T-helper 2 cell treated with Interferon-gamma antibody and Interleukin-4, amounts not matched to agents 100 ng/mL and 5 ng/mL, for 36 hours (primary cell): ENCODE results near the gene PSTK. TPM values are rescaled to one million over a fixed set of nuclear protein-coding genes. Genes with fewer than 3 reads are reported as not detected.

Experiments used
- intact Hi-C: fragments of 100-400 bp; cut with micrococcal nuclease; formaldehyde crosslinking; loops from one replicate; pipeline ENCODE4 v1.15.1; 2023
- total RNA-seq: library from RNA; stranded (reverse); gene quantifications from 2 replicates; pipeline ENCODE4 v1.2.3, GENCODE V29; 2022

PSTK gene
- total RNA-seq, 1 donor from 2014 or later = 3.2 TPM

DNA sequence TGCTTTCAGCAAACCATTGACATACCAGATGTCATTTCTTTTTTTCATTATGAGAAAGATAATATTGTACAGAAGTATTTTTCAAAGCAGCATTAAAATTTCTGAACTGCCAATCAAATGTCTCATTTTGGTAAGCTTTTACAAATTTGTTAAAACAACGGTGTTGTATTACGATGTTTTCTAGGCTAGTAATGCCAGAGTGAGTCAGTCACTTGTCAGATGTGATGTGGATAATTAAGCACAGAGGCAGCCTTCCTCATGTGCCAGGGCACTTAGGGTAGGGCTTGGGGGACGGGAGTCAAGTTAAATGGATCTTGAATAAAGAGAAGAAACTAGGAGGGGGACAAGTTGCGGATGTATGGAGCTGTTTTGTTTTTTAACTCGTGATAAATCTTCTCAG lies 10.1 kb downstream of the PSTK start:
- intact Hi-C loops = no loop called here

DNA sequence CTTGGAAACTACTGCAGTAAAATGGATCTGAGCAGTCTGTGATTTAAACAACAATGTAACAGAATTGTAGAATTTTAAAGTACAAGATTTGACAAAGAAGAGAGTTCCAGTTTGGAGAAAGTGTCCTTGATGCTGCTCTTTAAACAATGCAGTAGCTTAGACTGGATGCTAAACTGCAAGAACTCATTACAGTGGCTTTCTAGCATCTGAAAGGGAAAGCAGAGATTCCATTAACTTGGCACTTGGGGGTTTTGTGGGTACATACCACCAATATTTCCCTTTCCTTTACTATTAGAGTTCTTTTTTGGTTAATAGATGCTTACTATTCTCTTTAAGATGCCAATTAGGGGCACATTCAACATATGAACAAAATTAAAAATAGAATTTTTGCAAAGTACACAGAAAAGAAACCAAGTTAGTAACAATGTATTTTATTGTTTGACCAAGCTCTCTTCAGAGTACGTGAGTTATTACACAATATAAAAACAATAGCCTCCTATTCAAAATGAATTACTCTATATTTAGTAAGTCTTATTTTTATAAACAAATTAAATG lies 11.9 kb downstream of the PSTK start:
- intact Hi-C loops = no loop called here

DNA sequence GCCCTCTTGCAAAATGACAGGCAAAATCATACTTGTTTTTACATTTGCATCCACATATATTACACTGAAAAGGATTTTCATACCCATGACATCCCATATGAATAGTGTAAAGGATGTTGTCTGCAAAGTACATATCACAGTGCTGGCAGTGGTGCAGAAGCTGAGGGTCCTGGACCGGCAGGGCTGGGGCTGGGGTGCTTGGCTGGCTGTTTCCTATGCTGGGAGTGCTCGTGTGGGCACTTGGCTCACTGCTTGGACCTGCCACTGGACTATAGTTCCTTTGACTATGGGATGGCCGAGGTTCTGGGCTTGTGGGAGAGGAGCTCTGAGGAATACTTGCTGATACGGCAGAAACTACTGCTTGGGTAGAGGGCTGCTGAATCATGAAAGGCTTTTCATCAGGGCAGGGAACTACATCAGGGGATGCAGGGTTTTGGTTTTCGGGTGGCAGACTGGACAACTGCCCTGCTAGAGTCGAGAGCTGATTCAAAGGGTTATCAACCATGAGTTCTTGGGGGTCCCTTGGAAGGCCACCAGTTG lies 13.7 kb downstream of the PSTK start:
- intact Hi-C loops = no loop called here

DNA sequence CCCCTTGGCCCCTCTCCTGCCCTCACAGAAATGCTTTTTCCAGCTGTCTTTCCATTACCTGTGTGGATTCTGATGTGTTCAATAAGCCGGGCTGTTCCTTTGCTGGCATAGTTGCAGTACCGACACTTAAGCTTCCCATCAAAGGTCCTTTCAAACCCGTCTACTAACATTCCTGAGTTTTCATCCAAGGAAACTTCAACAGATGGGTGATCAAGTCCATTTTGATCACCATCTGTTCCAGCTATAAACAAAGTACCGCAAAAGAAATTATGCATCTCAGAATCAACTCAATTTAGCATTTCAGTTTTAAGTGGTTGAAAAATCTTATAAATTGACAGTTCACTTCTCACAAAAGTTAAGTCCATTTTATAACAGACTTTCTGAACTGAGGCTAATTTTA lies 15.7 kb downstream of the PSTK start:
- intact Hi-C loops = no loop called here

DNA sequence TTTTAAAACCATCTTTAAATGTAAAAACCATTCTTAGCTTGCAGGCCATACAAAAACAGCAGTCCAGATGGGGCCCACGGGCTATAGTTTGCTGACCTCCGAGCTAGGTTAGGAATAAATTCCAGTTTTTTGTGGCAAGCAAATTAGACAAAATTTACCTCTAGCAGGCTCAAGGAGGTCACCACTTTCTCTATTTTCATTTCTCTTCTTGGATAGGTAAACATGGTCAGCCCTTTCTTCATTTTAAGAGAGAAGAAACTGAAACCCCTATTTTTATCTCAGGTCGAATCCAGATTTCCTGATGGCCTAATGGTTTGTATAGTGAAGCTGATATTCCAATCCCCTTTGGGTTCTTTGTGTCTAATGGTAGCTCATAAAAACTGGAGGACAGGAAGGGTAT lies 17.7 kb downstream of the PSTK start:
- intact Hi-C loops = no loop called here

DNA sequence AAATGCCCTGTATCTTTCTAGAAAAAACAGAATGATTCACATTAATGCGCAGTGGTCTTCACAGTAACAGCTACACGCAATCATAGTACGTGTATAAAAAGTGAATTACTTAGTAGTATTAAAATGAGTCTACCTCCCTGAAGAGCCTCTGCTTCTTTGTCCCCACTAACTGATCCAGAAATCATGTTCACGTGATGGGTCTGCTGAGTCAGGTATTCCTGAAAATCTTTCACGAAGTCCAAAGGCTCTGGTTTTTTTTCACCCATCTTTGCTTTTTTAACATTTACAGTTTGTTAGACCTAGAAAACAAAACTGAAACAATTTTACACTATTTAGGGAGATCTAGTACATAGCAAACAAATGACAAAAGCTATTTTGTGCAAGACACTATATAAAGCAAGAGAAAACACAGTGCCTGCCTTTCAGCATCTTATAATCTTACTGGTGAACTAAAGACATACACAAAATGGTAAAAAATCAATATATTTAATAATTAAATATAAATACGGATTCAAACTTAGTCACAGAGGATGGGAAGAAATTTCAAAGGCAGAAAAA lies 18.2 kb downstream of the PSTK start:
- intact Hi-C loops = no loop called here

DNA sequence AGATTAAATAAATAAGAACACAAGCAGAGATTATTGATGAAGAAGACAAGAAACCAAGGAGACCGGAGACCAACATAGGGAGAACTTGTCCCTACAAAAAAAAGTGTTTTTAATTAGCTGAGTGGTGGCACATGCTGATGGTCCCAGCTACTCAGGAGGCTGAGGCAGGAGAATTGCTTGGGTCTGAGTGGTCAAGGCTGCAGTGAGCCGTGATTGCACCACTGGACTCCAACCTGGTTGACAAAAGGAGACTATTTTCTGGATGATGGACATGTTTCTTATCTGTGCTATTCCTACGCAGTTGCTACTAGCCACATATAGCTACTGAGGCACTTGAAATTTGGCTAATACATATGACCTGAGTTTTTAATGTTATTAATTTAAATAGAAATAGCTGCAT lies 18.7 kb downstream of the PSTK start:
- intact Hi-C loops = no loop called here

DNA sequence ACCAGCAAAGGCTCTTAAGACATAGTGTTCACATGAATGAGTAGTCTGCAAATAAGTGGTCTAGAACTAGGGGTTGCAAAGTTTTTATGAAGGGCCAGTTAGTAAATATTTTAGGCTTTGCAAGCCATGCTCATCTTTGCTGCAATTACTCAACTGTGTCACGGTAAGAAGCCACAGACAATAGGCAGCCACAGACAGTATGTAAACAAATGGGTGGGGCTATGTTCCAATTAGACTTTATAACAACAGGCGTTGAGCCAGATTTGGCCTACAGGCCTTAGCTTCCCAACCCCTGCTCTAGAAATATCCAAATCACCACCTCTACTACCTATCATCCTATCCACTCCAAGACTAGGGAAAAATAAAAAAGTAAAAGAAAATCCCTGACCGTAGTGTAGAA lies 19.1 kb downstream of the PSTK start:
- intact Hi-C loops = no loop called here

DNA sequence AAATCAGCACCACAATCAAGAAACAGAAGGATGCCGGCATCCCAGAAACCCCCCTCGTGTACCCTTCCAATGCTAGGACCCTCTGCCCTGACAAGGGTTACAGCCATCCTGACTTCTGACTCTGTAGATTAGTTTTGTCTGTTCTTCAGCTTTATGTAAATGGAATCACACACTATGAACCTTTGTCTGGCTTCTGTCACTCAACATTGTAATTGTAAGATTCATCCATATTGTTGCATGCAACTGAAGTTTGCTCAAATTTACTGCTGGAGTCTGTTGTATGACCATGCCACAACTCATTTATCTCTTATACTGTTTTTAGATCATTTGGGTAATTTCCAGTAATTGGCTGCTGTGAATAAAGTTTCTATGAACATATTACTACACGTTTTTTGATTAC lies 20.0 kb downstream of the PSTK start:
- intact Hi-C loops = no loop called here

DNA sequence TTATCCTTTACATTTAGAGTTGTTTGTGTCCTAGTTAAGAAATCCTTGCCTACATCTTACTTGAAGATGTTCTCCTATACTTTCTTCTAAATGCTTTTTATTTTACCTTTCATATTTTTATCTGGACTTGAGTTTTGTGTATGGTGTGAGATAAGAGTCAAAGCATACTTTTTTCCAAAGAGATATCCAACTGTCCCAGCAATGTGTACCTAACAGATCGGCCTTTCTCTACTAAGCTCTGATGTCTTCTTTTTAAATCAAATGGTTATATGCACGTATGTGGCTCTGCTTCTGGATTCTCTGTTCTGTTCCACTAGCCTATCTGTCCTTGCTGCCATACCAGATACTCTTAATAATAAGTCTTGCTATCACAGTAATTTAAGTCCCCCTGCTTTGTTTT lies 21.2 kb downstream of the PSTK start:
- intact Hi-C loops = no loop called here

DNA sequence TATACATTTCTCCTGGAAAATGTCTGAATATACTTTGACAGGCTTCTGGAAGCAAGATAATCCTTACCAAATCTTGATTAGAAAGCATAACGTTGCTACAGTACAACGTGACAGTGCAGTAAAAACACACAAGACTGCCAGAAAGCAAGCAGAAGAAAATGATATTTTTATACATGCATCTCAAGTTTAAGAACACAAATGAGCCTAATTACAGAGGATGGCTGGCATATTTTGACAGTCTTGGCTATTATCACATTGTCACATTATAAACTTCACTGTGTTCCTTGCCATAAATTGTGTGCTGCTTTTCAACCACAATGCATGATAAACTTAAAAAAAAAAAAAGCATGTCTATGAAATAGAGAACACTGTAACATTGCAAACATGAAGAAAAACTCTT lies 24.1 kb downstream of the PSTK start:
- intact Hi-C loops = no loop called here

DNA sequence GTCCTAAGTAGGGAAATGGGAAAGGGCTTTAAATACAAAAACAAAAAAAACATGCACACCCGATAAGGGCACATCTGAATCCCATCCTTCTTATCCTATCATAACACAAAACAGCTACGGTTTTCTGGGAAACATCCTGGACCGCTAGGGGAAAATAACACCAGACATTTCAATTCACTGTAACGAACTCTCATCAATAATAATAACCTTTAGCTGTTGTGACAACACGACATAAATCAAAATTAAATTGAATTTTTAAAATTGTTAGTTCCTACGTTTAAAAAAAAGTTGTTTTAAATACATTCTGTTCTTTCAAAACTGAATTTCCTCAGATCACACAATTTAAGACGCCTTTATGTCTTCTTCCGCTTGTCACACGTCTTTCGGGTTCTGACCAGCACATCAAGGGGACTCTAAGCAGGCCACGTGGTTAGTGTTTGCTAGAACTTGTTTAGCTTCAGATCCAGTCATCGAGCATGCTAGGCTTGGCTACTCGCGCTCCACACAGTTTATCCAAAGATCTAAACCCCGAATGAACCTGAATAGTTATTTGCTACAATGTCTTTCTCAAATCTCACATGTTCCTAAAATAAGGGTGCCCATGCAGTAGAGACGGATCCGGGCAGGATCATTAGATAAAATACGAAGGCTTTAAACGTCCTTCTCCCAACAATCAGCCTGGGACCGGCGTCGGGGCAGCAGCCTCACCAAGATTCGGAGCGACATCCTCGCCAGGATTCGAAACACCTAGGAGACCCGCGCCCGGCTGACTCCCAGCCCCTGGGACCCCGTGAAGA lies 27.6 kb downstream of the PSTK start:
- intact Hi-C loops = loop anchor here (1.0 to 5.0 kb wide), 6 partner anchors 27 to 1411 kb away; partner anchors contain the start of genes ATE1, BUB3, C10orf88 and FAM24B

DNA sequence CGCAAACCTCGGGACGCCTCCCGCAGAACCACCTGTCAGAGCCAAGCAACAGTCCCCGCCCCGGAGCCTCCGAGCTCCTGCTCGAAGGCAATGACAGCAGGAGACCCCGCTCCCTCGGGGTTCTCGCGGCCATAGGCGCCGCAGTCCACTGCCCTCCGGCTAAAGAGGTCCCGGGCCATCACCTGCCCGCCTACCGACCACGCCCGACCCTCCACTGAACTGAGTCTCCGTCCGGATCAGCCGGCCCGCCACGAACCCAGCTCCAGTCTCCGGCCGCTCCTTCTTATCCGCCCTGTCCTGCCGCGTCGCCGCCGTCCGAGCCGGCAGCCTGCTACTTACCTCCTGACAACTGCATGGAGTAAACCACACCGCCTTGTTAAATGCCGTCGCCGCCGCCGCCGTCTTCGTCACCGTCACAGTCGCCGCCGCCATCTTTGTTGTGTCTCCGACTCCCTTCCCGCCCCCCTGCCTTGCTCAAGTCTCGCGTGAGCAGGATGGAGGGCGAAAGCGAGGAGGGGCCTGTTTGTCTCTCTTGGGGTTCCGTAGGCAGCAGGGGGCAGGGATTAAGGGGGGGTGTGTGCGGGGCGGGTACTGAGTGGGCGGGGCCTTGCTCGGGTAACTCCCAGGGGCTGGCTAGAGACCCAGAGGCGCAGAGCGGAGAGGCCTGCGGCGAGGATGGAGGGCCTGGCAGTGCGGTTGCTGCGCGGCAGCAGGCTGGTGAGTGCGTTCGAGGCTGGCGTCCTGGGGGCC lies 28.3 kb downstream of the PSTK start, which contains the start of the genes ACADSB and IKZF5:
Gene ACADSB, plus strand, starts transcription at position 652 of the 750 bp plus-strand sequence. Its CDS starts 24 bp downstream, at position 676.
Gene IKZF5, minus strand, starts transcription at position 441 of the 750 bp plus-strand sequence. CDS start 10,170 bp downstream, outside the sequence.
- intact Hi-C loops = loop anchor here (1.0 to 5.0 kb wide), 6 partner anchors 28 to 1410 kb away; partner anchors contain the start of genes ATE1, BUB3, C10orf88 and FAM24B

DNA sequence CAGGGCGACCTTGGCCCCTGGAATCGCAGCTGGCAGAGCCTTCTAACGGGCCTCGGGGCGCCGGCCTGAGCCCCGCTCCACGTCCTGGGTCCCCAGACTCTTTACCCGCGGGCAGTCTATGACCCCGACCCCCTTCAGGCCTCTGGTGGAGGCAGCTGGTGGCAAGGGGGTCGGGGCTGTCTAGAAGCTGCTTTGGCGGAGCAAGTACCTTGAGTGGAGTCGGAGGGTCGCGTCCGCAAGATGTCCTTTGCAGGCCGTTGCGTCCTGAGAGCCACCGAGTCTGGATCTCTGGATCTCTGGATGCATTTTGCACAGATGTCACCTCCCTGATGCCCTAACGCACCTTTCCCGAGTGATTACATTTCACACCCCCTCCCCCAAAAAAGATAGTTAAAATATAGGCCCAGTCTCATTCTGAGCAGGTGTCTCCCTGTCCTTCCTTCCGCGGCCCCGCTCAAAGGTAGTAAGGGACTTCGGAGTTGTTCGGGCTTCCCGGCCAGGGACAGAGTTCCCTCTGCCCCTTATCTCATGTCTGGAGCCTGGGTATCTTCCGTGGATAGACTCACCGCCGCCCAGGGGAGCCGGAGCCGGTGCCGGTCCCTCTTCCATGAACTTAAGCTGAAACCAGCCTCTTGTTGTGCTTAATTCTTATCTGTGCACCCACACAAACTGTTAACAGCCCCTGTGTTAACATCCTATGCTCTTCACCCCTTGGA lies 29.1 kb downstream of the PSTK start:
- intact Hi-C loops = loop anchor here (2.0 to 5.0 kb wide), 2 partner anchors 1082 to 1410 kb away; partner anchors contain the start of genes ATE1 and OAT

DNA sequence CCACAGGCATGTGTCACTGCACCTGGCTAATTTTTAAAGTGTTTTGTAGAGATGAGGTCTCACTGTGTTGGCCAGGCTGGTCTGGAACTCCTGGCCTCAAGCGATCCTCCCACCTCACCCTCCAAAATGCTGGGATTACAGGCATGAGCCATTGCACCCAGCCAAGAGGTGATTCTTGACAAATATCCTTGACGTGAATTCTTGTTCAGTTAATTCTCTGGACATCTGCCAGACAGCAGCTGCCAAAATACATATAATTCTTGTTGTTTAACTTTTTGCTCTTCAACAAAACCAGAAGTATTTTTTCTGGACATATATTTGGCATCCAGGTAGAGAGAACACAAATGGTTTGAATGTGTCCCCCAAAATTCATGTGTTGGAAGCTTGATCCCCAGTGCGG lies 31.8 kb downstream of the PSTK start:
- intact Hi-C loops = no loop called here

DNA sequence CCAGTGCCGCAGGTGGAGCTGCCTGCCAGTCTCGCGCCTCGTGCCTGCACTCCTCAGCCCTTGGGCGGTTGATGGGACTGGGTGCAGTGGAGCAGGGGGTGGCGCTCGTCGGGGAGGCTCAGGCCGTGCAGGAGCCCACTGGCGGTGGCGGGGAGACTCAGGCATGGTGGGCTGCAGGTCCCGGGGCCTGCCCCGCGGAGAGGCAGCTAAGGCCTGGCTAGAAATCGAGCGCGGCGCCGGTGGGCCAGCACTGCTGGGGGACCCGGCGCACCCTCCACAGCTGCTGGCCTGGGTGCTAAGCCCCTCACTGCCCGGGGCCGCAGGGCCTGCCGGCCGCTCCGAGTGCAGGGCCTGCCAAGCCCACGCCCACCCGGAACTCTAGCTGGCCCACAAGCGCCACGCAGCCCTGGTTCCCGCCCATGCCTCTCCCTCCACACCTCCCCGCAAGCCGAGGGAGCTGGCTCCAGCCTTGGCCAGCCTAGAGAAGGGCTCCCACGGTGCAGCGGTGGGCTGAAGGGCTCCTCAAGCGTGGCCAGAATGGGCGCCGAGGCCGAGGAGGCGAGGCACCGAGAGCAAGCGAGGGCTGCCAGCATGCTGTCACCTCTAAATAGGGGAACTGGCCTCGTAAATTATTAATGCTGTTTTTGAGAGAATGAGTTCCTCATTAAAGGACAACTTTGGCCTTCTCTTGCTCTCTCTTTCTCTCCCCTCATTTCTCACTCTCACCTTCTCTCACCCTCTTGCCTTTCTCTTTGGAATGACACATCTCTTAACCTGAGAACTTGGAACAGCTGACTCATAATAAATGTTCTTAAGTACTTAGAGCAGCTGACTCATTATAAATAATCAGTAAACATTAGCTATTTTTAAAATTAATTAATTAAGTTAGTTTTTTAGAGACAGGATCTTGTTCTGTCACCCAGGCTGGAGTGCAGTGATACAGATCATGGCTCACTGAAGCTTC lies 33.5 kb downstream of the PSTK start:
- intact Hi-C loops = no loop called here

DNA sequence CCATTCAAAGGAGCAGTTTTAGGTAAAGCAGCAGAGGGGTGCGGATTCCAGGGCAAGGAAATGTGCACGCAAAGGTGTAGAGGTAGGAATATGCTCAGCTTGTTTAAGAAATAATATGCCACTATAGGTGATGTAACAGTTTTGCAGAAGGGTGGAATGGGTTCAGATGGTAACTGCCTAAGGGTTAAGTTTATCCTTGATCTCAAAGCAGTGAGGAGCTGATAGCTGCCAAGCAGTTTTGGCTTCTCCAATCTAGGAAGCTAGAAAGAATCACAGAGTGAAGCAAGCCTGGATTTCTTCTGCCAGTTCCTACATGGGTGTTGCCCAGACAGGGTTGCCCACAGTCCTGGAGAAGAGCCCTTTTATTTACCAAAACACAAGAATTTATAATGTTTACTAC lies 34.6 kb downstream of the PSTK start:
- intact Hi-C loops = no loop called here

DNA sequence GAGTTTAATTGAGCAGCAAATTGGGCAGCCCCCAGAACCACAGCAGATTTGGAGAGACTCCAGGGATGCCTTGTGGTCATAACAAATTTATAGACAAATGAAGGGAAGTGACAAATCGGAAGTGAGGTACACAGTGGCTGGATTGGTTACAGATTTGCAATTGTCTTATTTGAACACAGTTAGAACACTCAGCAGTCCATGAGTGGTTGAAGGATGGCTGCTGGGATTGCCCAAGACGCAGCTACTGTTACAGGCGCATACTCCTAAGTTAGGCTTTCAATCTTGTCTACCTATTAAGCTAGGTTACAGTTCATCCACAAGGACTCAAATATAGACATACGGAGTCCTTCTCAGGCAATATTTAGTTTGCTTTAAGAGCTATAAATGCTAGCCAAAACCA lies 36.0 kb downstream of the PSTK start:
- intact Hi-C loops = no loop called here

DNA sequence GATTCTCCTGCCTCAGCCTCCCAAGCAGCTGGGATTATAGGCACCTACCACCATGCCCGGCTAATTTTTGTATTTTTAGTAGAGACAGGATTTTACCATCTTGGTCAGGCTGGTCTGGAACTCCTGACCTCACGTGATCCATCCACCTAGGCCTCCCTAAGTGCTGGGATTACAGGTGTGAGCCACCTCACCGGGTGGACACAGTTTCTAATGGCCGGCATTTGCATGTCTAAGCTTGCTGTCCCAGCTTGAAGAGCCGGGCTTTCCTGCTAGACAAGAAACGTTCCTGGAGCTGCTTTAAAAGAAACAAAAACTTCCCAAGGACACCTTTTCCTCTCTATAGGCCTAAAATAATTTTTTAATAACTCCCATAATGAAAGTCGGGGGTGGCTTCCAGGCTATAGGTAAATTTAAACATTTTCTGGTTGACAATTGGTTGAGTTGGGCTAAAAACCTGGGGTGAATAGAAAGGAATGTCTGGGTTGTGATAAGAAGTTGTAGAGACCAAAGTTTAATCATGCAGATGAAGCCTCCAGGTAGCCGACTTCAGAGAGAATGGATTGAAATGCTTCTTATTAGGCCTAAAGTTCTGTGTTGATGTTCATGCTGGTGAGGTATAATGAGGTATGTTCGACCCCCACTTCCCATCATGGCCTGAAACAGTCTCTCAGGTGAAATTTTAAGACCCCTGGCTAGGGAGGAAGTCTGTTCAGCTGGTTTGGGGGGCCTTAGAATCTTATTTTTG lies 37.4 kb downstream of the PSTK start:
- intact Hi-C loops = no loop called here
